HAP-1 (cell line): ENCODE data around the gene SLC5A12.

Source experiments
- DNase-seq, 2 experiments: peaks; one replicate each; pipeline ENCODE4 v3.0.0-alpha.2; 2016 to 2020; ENCODE audit warnings: low spot score in 2 of 2
- H3K27me3 ChIP-seq: fragments of 250-450 bp; sonication (Bioruptor Pico); 2 replicates; pipeline ENCODE4 v1.5.1; 2020; ENCODE audit warnings: low read depth, mild to moderate bottlenecking, moderate library complexity
- H3K36me3 ChIP-seq: fragments of 250-450 bp; sonication (Bioruptor Pico); replicated peaks from 2 replicates; pipeline ENCODE4 v1.5.1; 2020; ENCODE audit warnings: mild to moderate bottlenecking
- H3K4me1 ChIP-seq: fragments of 250-450 bp; sonication (Bioruptor Pico); 2 replicates; pipeline ENCODE4 v1.5.1; 2020; ENCODE audit warnings: mild to moderate bottlenecking
- H3K4me3 ChIP-seq: fragments of 250-450 bp; sonication (Bioruptor Pico); 2 replicates; pipeline ENCODE4 v1.5.1; 2020; ENCODE audit warnings: mild to moderate bottlenecking, moderate library complexity
- H3K9me3 ChIP-seq: fragments of 250-450 bp; sonication (Bioruptor Pico); 2 replicates; pipeline ENCODE4 v1.5.1; 2020; ENCODE audit warnings: mild to moderate bottlenecking, moderate library complexity
- in situ Hi-C: fragments of 300-500 bp; cut with MboI; formaldehyde crosslinking; loops from 3 replicates; pipeline ENCODE4 v1.14.3; 2020; ENCODE audit warnings: low sequenced_read_pairs, inconsistent platforms, mixed read lengths

The SLC5A12 gene

DNA sequence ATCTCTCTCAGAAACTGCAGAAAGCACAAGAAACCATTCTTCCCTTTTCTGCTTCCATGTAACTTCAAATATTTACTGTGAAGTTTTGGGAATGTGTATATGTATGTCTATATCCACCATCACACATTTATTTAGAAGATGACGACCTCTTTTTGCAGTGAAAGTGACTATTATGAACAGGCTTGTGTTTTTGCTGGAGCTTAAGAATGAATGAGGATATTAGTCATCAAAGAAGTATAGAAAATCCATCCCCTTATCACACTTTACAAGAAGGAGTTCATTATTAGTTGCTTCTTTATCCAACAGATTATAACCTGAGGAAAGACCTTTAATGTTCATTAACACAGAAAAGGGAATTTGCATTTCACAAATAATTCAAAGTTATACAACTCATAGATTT lies 21.1 kb upstream of the SLC5A12 start:
- H3K4me1 ChIP-seq = no peaks in the 10 kb centered on the region
- H3K27me3 ChIP-seq = no peaks in the 10 kb centered on the region
- H3K4me3 ChIP-seq = no peak overlapping the region
- in situ Hi-C loops = no loop called here
- no peaks in the 10 kb centered on the region for H3K36me3 ChIP-seq
- H3K9me3 ChIP-seq = no peaks in the 10 kb centered on the region
- DNase-seq = no peak

DNA sequence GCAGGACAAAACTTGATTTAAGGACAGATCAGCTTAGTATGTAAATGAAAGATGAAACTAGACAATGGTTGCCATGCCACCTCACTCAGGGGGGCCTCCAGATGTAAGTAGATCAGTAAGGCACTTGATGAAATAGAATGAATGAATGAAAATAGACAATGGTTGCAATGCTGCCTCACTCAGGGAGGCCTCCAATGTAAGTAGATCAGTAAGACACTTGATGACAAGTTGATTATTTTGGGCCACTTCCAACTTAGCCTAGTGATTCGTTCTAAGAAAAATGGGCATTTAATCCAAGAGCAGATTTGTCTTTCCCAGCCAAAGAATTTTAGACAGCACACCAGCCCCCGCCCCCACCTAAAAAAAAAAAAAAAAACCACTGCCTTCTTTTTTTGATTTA lies 19.2 kb upstream of the SLC5A12 start:
- Histone ChIP-seq H3K4me1 (no peaks in the 10 kb centered on the region), H3K9me3 (no peaks in the 10 kb centered on the region), H3K36me3 (no peaks in the 10 kb centered on the region), H3K27me3 (no peaks in the 10 kb centered on the region), H3K4me3 (no peak overlapping the region)
- in situ Hi-C loops = no loop called here
- DNase-seq = no peak

DNA sequence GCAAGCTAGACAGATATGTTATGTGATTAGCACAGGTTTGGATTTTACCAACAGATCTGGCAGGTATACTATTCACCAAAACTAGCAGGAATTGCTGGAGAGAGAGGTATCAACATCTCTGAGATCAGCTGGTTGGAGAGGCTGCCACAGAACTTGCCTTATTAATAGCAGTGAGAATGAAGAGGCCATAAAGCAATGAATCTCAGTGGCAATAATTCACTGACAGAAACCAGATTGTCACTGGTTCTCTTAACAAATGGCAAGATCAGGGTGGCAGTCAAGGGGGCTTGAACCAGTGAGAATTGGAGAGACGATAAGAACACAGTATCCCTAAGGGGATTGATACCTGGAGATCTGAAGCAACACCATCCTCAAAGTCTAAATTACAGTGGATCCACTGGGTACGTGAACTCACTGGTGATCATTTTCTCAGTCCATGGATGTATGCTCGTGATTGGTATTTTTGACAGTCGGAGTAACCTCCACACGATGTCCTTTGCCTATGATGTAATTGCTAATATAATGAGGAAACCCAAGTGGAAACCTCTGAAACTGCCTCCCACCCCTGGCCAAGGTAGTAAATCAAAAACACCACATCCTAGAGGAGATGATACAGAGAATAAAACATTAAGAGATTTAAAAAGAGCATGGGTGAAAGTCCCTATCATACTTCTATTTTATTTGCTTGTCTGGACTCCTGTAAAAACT lies 17.7 kb upstream of the SLC5A12 start:
- H3K4me1 ChIP-seq = no peaks in the 10 kb centered on the region
- in situ Hi-C loops = no loop called here
- no peak for DNase-seq
- H3K9me3 ChIP-seq = no peaks in the 10 kb centered on the region
- H3K36me3 ChIP-seq = no peaks in the 10 kb centered on the region
- H3K27me3 ChIP-seq = no peaks in the 10 kb centered on the region
- H3K4me3 ChIP-seq = no peak overlapping the region

DNA sequence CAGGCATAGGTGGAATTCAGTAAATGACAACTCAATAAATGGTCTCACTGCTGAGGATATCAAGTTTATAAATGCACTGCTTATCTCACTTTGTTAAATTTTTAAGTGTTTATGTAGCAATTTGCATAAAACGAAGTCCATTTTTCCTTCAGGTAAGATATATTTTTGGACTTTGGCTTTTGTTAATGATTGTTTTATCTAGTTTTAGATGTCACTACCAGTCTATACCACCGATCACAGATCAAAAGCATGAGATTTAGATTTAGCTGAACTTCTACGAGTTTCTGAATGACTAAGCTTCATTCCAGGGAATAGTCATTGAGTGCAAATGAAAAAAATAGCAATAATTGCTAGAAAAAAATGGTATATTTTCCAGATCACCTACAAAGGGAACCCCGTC lies 12.8 kb upstream of the SLC5A12 start:
- no peaks in the 10 kb centered on the region for H3K4me1 ChIP-seq
- no peak overlapping the region for H3K4me3 ChIP-seq
- H3K36me3 ChIP-seq = no peaks in the 10 kb centered on the region
- no peak for DNase-seq
- in situ Hi-C loops = no loop called here
- no peaks in the 10 kb centered on the region for H3K9me3 ChIP-seq
- no peaks in the 10 kb centered on the region for H3K27me3 ChIP-seq

DNA sequence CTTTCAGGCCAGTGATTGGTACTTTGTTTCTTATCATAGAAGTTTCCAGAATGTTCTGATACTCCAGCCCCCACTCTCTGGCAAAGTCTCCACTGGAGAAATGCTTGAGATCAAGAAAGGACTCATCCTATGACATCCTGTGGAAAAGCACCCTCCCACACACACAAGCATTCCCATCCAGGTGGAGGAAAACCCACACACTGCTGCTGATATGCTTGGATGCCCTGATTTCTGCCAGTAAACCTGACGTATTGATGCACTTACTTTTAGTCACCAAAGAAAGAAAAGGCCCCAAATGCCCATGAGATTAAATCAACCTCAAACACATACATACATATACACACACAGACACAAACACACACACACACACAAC lies 9.2 kb upstream of the SLC5A12 start:
- Histone ChIP-seq H3K36me3 (no peaks in the 10 kb centered on the region), H3K4me3 (no peak overlapping the region), H3K4me1 (no peaks in the 10 kb centered on the region), H3K27me3 (no peaks in the 10 kb centered on the region; the same call in 1 of the 2 replicates), H3K9me3 (no peaks in the 10 kb centered on the region)
- in situ Hi-C loops = no loop called here
- DNase-seq = no peak

DNA sequence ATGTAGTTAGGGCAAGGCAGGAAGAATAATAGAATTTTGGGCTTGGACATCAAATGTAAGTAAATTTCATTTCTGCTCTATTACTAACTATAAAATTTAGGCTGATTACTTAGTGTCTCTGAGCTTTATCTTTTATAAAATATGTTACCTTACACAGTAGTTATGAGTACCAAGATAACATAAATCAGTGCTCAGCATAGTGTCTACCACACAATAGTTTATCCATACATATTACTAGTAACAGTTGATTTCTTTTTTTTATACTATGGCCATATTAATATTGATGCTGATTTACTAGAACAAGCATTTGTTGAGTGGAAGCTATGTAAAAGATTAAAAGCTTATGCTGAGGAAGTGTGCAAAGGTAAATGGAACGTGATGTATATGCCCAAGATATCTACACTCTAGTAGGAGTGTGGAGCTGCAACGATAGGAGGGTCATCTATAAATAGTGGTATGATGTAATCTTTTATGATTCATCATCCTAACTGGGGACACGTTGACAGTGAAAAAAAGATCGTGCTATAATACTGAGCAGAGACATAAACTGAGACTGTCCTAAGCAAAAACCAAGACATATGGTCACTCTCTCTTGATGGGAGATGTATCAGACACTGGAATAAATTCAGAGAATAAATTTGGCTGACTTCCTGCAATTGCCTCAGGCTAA lies 8.7 kb upstream of the SLC5A12 start:
- Histone ChIP-seq H3K4me3 (no peak overlapping the region), H3K36me3 (no peaks in the 10 kb centered on the region), H3K9me3 (no peaks in the 10 kb centered on the region), H3K27me3 (no peaks in the 10 kb centered on the region; the same call in 1 of the 2 replicates), H3K4me1 (no peaks in the 10 kb centered on the region)
- no peak for DNase-seq
- in situ Hi-C loops = no loop called here

DNA sequence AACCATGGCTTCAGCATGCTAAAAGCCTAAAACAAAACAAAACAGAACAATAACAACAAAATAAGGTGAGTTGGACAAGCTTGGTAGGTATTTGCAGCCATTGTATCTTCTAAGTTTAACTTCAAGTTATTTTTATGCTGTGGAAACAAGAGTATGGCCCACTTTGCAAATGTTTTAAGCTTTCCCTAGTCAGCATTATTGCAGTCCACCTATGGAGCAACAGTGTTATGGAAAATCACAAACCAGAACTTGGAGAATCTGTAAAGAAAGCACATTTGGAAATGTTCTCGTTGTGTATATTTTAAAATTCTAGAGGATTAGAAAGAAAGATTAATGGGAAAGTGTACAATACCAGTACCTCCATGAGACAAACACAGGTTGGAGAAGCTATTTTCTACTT lies 7.4 kb upstream of the SLC5A12 start:
- H3K4me3 ChIP-seq = no peak overlapping the region
- H3K9me3 ChIP-seq = no peaks in the 10 kb centered on the region
- H3K27me3 ChIP-seq = no peaks in the 10 kb centered on the region; the same call in 1 of the 2 replicates
- in situ Hi-C loops = no loop called here
- DNase-seq = no peak
- H3K4me1 ChIP-seq = no peaks in the 10 kb centered on the region
- H3K36me3 ChIP-seq = no peaks in the 10 kb centered on the region

DNA sequence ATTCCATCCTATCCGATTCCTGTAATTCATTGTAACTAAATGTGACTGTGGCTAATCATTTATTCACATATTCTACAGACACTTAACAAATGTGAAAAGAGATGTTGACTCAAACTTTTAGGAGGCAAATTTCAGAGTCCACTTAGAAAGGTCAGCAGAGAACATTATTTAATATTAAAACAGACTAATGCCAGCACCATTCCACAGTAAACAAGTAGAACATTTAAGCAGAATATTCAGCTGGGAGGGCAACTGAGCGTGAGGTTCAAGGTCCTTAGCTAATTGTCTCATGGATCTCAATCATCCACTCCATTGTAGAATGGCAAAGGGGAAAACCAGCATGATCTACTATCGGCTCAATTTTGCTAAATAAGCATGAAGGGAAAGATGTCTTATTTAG lies 5.1 kb upstream of the SLC5A12 start:
- Histone ChIP-seq H3K27me3 (no peaks in the 10 kb centered on the region; the same call in 1 of the 2 replicates), H3K36me3 (no peaks in the 10 kb centered on the region), H3K4me3 (no peak overlapping the region), H3K4me1 (no peaks in the 10 kb centered on the region), H3K9me3 (no peaks in the 10 kb centered on the region)
- in situ Hi-C loops = no loop called here
- no peak for DNase-seq

DNA sequence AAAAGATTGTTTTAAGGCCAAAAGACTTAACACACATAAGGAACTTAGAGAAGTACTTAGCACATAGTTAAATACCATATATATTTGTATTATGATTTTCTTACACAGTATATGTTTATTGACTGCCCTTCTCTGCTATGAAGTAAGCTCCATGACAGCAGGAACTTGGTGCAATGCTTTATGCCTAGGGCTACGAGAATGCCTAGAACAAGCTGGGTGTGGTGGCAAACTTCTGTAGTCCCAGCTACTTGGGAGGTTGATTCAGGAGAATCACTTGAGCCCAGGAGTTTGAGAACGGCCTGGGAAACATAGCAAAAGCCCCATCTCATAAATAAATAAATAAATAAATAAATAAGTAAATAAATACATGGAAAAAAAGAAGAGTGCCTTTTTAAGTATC lies 1.9 kb downstream of the SLC5A12 start:
- Histone ChIP-seq H3K4me3 (no peak overlapping the region), H3K9me3 (no peaks in the 10 kb centered on the region), H3K27me3 (no peaks in the 10 kb centered on the region), H3K4me1 (no peaks in the 10 kb centered on the region), H3K36me3 (no peaks in the 10 kb centered on the region)
- in situ Hi-C loops = no loop called here
- no peak for DNase-seq

DNA sequence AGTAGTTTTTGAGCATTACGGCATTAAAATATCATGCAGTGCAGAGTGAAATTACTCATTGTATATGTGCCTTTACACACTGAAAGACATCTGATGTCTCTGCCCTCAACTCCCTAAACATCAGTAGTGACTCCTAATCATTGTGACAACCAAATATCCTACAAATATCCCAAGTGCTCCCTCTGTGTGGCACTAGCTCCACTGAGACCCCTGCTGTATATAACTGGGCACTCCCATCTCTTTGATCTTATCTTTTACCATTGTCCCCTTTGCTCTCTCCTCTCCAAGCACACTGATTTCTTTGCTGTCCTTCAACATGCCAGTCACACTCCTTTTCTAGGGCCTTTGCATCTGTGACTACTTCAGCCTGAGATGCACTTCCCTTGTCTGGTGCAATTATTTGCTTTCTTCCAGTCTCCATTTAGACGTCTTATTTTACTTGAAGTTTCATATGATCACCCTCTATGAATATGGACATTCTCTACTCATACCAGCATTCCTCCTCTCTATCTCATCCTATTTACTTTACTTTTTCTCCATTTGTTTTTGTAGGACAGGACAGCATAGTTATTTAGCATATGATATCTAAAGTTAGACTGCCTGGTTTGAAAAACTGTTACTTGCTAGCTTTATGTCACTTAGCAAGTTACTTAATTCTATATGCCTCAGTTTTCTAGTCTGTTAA lies 2.4 kb downstream of the SLC5A12 start:
- no peaks in the 10 kb centered on the region for H3K9me3 ChIP-seq
- H3K4me3 ChIP-seq = no peak overlapping the region
- in situ Hi-C loops = no loop called here
- no peaks in the 10 kb centered on the region for H3K4me1 ChIP-seq
- H3K36me3 ChIP-seq = no peaks in the 10 kb centered on the region
- no peaks in the 10 kb centered on the region for H3K27me3 ChIP-seq
- DNase-seq = no peak

DNA sequence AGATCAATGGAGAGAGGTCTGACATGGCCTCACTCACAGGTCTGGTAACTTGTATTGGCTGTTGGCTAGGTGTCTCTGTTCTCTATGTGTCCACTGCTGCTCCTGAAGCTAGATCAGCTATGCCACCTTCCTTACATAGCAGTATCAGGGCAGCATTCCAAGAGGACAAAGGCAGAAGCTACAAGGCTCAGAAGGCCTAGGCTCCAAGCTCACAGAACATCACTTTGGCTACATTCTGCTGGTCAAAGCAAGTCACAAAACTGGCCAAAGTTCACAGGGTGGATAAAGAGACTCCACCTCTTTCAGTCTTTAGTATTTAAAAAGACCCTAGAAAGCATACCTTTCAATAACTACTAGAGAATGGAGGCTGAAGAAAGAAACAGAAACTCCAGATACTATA lies 4.1 kb downstream of the SLC5A12 start:
- H3K4me1 ChIP-seq = no peaks in the 10 kb centered on the region
- in situ Hi-C loops = no loop called here
- H3K36me3 ChIP-seq = no peaks in the 10 kb centered on the region
- H3K27me3 ChIP-seq = peaks cover 4% of the 10 kb centered on the region; the same call in 1 of the 2 replicates
- no peak overlapping the region for H3K4me3 ChIP-seq
- no peaks in the 10 kb centered on the region for H3K9me3 ChIP-seq
- DNase-seq = no peak

DNA sequence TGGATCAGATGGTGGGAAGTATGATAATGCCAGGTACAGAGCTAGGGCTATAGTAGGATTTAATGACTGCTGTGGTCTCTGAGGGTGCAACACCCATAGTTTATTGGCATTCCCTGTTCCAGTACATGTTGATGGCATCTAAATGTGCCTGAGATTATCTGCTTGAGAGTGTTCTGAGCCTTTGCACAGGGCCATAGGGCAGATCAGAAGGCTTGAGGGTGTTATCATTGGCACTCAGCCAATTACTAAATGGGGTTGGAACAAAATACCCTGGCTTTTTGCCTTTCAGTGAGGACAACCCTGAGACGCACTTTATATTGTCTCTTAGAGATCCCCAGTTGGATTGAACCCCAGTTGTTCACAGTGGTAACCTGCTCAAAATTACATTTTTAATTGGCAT lies 6.7 kb downstream of the SLC5A12 start:
- H3K27me3 ChIP-seq = peaks cover 7% of the 10 kb centered on the region
- H3K9me3 ChIP-seq = no peaks in the 10 kb centered on the region
- no peaks in the 10 kb centered on the region for H3K4me1 ChIP-seq
- no peak overlapping the region for H3K4me3 ChIP-seq
- in situ Hi-C loops = no loop called here
- DNase-seq = no peak
- no peaks in the 10 kb centered on the region for H3K36me3 ChIP-seq

DNA sequence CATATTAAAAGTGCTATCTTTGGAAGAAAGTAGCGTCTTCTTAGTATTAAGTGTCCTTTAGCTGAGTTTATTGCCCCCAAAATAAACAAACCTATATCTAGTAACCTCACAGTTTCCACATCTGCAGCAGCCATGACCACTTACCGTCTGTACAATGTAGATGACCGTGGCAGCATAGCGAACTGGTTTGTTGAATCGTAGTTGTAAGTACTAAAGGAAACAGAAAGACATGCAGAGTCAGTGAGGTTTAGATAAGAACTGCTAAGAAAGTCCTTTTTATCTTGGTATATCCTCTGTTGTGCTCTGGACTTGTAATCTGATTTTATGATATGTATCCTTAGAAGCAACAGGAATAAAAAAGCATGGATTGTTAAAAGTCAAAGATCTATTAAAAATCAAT lies 9.4 kb downstream of the SLC5A12 start:
- peaks cover 10% of the 10 kb centered on the region for H3K27me3 ChIP-seq
- in situ Hi-C loops = no loop called here
- no peaks in the 10 kb centered on the region for H3K9me3 ChIP-seq
- H3K36me3 ChIP-seq = no peaks in the 10 kb centered on the region
- no peak overlapping the region for H3K4me3 ChIP-seq
- DNase-seq = no peak
- H3K4me1 ChIP-seq = no peaks in the 10 kb centered on the region

DNA sequence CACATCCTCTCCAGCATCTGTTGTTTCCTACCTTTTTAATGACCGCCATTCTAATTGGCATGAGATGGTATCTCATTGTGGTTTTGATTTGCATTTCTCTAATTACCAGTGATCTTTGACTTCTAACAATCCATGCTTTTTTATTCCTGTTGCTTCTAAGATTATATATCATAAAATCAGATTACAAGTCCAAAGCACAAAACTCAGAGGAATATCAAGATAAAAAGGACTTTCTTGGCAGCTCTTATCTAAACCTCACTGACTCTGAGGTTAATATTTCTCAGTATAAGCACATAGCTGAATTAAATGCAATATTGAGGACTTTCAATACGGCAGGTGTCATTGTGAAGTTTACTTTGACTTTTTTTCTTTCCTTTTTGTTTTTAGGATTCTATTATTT lies 11.4 kb downstream of the SLC5A12 start:
- H3K4me1 ChIP-seq = no peaks in the 10 kb centered on the region; the same call in 1 of the 2 replicates
- H3K36me3 ChIP-seq = no peaks in the 10 kb centered on the region
- no peak overlapping the region for H3K4me3 ChIP-seq
- H3K27me3 ChIP-seq = peaks cover 10% of the 10 kb centered on the region
- H3K9me3 ChIP-seq = no peaks in the 10 kb centered on the region
- in situ Hi-C loops = no loop called here
- no peak for DNase-seq
